Middle frontal gyrus (tissue), 1 donor: ENCODE results near the gene TCEAL8.

Source experiments
- DNase-seq: peaks from one replicate; pipeline ENCODE4 v3.0.0-alpha.2; 2015; ENCODE audit warnings: low spot score; ENCODE audit errors: extremely low spot score

Gene TCEAL8

GRCh38 chrX:103215425-103215991 lies 39.4 kb downstream of the TCEAL8 start:
- no peak for DNase-seq

DNA sequence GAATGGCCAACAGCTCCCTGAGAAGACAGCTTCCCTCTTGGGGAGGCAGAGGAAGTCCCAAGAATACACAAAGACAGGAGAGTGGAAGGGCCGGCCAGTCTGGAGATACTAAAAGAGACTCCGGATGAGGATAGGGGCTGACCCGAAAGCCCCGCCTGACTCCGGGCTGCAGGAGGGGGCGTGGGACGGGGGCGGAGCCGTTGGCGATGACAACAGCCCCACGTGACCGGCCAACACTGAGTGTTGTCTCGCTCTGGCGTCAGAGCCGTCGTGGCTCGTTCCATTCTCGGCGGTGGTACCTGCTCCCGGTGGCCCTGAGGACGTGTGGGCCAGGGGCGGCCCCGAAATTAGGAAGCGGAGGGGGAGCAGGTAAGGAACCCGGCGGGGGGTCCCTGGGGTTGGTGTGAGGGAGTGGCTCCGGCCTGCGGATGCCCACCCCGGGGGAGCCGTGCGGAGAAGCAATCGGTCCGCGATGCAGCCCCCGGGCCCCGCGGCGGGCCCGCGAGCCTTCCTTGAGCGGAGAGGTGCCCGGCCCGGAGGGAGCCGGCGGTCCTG lies 40.0 kb downstream of the TCEAL8 start, which contains the start of gene BEX4:
Gene BEX4 (plus strand): TSS at position 239 of the 555 bp plus-strand sequence. CDS start 1,046 bp downstream, outside the sequence.
- DNase-seq = peak; percentile 66

DNA sequence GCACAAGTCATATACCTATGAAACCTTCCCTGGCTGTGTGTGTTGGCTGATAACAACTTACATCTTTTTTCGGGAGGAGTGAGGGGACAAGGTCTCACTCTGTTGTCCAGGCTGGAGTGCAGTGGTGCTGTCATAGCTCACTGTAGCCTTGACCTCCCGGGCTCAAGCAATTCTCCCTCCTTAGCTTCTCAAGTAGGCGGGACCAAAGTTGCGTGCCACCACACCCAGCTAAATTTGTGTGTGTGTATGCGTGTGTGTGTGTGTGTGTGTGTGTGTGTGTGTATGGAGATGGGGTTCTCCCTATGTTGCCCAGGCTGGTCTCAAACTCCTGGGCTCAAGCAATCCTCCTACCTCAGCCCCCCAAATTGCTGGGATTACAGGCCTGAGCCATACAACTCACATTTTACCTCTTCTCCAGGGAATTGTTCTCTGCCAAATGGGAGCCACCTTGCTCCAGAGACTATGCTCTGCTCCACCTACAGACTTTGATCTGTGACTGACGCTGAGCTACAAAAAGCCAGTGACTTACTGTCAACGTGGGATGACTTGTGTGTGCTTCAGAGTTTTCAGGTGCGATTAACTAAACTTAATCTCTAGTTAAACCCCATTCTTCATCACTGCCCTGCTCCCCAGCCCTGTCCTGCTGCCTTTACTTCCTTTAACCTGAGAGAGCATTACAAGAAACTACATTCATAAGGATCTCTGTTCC lies 42.1 kb downstream of the TCEAL8 start:
- DNase-seq = no peak

DNA sequence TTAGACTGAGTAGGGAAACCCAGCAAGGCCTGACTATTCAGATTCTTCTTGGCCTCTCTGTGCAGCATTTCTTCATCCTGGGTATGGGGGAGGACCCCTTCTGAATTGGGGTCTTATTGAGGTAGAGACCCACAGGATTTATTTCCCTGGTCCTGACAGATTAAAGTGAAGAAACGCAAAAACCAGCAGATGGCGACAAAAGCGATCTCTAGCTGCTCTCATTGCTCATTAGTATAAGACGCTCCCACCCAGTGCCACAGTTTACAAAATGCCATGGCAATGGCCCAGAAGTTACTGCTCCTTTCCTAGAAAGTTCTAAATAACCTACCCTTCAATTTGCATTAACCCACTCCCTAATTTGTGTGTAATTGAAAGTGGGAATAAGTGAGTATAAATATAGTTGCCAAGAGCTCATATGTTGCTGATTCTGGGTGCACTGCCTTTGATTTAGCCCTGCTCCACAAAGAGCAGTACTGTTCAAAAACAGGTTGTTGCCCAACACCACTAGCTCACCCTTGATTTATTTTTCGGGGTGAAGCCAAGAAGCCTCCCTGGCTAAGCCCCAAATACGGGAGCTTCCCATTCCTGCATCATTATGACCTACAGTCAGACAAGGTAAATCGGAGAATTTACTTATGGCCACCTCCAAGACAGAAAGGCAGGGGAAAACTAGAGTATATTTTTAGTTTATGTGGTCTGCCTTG lies 43.8 kb downstream of the TCEAL8 start:
- no peak for DNase-seq

GRCh38 chrX:103210056-103210455 lies 44.9 kb downstream of the TCEAL8 start:
- DNase-seq = no peak
